Stimulated activated CD4-positive, alpha-beta T cell treated with anti-CD3 and anti-CD28 coated beads, Interleukin-15, amount 100 ng/mL, for 48 hours (primary cell): Measurements from ENCODE around the gene PRAC2.

ENCODE experiments used
- DNase-seq, 2 donors: peaks; one replicate each; pipeline ENCODE4 v3.0.0-alpha.2; 2020; ENCODE audit warnings: low read depth in 2 of 2

Gene PRAC2

GRCh38 chr17:48720266-48721008 is 2.5 kb upstream of the PRAC2 start:
- DNase-seq = no peak

DNA sequence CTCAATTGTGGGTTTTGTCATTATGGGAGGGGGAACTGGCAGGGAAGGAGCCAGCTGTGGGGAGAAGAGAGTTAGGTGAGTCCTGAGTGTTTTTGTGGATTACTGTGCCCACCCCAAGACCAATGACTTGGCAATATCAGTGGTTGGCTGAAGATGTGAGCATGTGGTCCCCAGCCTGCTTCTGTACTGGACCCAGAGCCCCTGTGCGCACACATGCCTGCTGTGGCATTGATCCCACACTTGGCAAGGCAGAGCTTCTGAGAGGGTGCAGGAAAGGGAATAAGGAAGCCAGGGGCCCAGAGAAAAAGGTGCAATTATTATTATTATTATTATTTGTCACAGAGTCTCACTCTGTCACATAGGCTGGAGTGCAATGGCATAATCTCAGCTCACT is 2.0 kb upstream of the PRAC2 start:
- no peak for DNase-seq

DNA sequence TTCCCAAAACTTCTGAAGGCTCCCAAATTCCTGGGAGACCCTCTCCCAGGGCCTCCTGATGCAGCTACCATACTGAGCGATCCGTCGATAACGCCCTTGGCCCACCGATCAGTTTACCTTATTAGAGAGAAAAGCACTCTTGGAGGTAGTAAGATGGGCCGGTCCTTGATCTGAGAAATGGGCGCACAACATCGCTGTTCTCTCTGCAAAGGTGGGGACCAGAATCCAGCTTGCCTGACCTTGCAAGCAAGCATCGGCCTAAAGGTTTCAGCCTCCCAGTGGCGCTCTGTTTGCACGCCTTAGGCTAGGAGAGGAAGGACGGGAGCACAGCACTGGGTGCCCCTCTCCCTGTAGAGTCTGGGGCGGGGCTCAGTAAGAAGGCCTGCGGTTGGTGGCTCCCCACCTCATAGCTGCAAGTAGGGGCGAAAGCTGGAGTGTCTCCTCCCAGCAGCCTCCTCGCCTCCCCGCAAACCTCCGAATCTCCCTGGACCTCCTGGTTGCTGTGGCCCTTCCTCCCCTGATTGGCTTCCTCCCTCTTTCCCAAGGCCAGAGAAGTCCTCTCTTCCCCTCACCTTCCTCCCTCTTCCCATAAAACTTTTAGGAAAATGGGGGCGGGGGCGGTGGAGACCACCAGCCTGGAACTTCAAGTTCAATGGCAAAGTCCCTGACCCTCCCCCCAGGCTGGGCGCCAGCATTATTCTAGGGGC is 631 bp upstream of the PRAC2 start, which contains the start of gene PRAC1:
Gene PRAC1 (minus strand): TSS at position 318 of the 707 bp plus-strand sequence. CDS start 126 bp downstream, at position 192.
- no peak for DNase-seq

- DNase-seq = no peak
Measured at GRCh38 chr17:48723423-48724250, 652 bp downstream of the PRAC2 start.

- DNase-seq = peak; percentile 63 to 75
Measured at GRCh38 chr17:48724251-48725003, 1.4 kb downstream of the PRAC2 start.

- no peak for DNase-seq
Measured at GRCh38 chr17:48725004-48725287, 2.0 kb downstream of the PRAC2 start.

GRCh38 chr17:48725288-48726064 is 2.5 kb downstream of the PRAC2 start:
- DNase-seq = no peak

DNA sequence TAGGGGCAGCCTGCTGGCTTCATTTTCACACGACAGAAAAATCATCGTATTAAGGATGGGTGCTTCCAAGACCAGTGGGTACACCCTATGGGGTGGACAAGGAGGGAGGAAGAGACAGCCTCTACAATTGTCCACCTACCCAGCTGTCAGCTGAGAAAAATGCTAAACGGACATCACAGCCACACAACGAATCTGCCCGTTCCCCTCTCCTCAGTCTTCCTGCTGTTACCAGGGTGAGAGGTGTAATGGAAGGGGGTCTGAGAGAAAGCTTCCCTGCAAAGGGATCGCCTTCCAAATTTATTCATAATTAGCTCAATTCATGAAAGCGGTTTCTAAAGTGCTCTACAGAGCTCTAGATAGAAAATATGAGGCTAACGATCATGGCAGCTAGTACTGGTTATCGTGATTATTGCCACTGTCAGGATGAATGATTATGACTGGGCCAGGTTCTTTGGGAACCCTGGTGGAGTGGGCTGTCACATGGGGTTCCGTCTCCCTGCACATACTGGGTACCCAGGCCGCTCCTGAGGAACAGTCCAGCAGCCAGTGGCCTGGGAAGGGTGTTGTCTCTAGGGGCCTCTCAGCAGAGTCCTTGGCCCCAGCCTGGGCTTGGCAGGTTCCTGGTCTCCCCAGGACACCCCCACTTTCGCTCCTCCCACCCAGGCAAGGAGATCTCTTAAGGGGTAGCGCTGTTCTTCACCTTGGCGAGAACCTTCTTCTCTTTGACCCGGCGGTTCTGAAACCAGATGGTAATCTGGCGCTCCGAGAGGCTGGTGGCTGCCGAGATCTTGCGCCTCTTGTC is 3.3 kb downstream of the PRAC2 start:
- no peak for DNase-seq

DNA sequence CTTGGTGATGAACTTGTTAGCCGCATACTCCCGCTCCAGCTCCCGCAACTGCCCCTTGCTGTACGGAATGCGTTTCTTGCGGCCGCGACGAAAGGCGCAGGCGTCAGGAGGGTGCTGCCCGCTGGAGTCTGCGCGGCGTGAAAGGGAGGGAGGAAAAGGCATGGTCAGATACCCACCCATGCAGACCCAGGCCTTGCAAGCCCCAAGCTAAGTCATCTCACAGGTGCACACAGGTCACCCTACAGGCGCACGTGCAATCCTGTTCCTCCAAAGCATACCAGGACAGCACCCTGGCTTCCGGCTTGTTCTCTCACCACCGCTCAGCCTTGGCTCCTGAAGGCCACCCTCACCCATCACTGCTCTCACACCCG is 3.9 kb downstream of the PRAC2 start:
- DNase-seq = no peak

DNA sequence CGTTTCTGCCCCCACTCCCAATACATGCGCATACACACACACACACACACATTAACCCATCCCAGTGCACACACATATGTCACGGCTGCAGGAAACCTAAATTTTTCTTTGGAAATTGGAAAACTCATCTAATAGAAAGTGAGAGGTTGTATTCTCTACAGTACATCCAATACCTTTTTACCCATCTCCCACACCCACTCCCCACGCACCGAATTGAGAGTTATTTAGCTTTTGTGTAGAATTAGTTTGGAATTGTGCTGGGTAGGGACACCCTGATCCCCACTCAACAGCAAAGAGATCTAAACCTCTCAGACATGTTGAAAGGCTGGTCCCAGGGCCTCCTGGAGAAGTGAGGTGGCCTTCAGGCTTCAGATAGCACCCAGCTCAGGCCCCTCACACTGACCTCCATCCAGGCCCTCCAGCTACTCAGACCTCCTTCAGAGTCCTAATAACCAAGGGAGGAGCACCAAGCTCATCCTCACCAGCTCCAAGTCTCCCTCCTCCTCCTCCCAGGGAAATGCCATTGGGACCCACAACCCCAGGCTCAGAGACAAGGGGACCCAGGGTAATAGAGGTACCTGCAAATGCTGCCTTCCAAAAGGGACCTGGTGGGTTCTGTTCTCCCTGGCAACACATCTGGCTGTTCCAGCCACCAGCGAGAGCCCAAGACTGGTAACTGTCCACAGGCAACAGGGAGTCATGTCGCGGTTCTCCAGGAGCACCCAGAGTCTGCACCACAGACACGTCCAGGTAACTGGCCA is 4.6 kb downstream of the PRAC2 start:
- DNase-seq = no peak

GRCh38 chr17:48728232-48729231 is 5.5 kb downstream of the PRAC2 start, which contains the start of gene HOXB13:
Gene HOXB13, minus strand, starts transcription at chr17:48728750. Its CDS starts 157 bp downstream, at chr17:48728593.
- DNase-seq = peak in 1 of 2 donors; percentile 25

GRCh38 chr17:48729335-48730239 is 6.6 kb downstream of the PRAC2 start:
- no peak for DNase-seq

DNA sequence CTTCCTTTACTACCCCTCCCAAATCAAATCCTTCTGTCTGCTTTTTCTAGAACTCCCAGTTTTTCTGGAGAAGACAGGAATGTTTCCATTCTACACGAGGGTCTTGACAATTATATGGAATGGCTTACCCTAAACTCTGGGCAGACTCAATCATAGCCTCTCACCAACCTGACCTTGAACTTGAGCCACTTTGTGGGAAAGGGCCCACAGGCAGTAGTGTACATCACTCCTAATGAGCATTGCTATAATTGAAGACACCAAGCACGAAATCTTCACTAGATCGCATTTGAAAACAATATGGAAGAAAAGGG is 7.2 kb downstream of the PRAC2 start:
- no peak for DNase-seq

DNA sequence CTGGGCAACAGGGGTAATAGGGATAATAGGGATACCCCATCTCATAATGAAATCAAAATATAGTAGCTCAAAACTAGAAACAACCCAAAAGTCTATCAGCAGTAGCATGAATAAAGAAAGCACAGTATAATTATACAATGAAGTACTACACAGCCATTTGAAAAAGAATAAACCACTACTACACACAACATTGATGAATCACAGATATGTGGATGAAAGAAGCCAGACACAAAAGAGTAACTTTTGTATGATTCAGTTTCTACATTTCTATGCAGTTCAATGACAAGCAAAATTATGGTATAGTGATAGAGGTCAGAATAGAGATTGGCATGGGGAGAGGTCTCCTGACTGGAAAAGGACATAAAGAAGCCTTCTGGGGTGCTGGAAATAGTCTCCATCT is 8.4 kb downstream of the PRAC2 start:
- DNase-seq = no peak

- no peak for DNase-seq
Measured at GRCh38 chr17:48732688-48733629, 10.0 kb downstream of the PRAC2 start.
